ENCODE data around the gene ARHGEF10L.

- TF ChIP-seq GATA3 (IDR thresholded peaks at IDR 0.05; ENCODE audit: low read depth, low read length) (no peak), GATA2 (IDR thresholded peaks at IDR 0.05; ENCODE audit: low read depth, low read length) (no peak)
Observed at GRCh38 chr1:17741052-17741451, 201.6 kb downstream of the ARHGEF10L start.

Data from SH-SY5Y (cell line).